ENCODE measurements around the gene FARP2.

Gene FARP2

DNA sequence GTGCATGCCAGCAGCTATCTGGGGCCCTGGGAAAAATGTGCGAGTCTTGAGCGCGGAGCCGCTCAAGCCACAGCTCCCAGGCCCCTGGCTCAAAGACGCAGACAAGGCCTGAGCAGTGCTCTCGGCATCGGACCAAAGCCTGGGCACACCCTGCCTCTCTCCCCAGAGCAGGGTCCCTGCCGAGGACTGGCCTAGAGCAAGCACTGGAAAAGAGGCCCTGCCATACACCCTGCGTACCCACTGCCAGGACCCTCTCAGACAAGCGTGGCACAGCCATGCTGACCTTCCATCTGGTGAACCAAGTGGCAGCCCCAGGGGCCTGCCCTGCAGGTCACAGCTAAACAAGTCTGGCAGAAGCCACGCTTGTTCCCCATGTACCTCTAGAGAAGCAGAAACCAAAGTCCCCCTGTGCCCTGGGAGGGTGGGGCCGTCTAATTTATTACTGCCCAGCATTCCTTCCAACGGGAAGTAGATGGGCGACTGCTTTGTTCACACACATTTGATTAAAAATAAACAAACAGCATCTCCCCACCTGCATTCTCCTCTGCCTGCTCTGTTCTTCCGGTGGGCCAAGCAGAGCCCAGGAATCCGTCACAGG is 138.3 kb downstream of the FARP2 start:
- TF ChIP-seq, protein P1, sequence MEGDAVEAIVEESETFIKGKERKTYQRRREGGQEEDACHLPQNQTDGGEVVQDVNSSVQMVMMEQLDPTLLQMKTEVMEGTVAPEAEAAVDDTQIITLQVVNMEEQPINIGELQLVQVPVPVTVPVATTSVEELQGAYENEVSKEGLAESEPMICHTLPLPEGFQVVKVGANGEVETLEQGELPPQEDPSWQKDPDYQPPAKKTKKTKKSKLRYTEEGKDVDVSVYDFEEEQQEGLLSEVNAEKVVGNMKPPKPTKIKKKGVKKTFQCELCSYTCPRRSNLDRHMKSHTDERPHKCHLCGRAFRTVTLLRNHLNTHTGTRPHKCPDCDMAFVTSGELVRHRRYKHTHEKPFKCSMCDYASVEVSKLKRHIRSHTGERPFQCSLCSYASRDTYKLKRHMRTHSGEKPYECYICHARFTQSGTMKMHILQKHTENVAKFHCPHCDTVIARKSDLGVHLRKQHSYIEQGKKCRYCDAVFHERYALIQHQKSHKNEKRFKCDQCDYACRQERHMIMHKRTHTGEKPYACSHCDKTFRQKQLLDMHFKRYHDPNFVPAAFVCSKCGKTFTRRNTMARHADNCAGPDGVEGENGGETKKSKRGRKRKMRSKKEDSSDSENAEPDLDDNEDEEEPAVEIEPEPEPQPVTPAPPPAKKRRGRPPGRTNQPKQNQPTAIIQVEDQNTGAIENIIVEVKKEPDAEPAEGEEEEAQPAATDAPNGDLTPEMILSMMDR (IDR thresholded peaks at IDR 0.05; ENCODE audit: low read depth, low read length) = no peak
- H3K4me3 ChIP-seq (ENCODE audit: low read depth, low read length) = no peak overlapping the region

DNA sequence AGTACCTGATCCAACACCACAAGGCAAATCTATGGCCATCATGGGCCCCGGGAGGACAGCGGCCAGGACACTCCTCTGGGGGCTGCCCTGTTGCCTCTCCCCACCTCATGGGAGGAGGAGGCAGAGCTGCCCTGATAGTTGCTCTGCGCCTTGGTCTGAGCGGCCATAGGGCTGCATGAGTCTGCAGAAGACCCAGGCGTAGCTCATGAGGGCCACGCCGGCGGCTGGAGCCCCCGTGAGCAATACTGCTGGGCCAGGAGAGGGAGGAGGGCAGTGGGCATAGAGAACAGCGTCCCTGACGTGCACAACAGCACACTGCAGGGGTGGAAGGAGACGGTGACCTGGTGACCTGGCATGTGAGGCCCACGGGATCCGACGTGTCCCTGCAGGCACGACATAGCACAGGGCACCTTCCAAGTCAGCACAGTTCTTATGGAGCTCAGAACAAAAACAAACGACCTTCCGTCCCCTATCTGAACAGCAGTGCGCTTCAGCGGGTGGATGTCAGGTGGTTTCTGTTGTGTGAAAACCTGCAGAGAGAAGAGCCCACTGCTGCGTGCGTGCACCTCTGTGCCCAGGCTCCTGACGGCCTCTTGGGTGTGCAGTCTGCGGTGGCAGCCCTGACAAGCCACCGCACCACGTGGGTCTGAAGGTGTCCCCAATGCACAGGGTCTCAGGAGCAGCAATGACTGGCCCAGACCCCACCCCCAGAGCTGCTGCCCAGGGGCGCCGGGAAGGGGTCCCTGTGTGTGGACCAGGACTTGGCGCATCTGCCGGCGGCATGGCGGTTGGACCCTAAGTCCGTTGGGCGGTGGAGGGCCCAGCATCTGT is 139.3 kb downstream of the FARP2 start:
- H3K4me3 ChIP-seq (ENCODE audit: low read depth, low read length) = no peak overlapping the region
- TF ChIP-seq, protein P1 (IDR thresholded peaks at IDR 0.05; ENCODE audit: low read depth, low read length) = no peak

GRCh38 chr2:241496003-241496707 is 140.1 kb downstream of the FARP2 start:
- TF ChIP-seq, protein P1 (IDR thresholded peaks at IDR 0.05; ENCODE audit: low read depth, low read length) = no peak
- H3K4me3 ChIP-seq (ENCODE audit: low read depth, low read length) = no peak overlapping the region

GRCh38 chr2:241496904-241497877 is 141.1 kb downstream of the FARP2 start:
- TF ChIP-seq, protein P1 (IDR thresholded peaks at IDR 0.05; ENCODE audit: low read depth, low read length) = no peak
- H3K4me3 ChIP-seq (ENCODE audit: low read depth, low read length) = no peak overlapping the region

DNA sequence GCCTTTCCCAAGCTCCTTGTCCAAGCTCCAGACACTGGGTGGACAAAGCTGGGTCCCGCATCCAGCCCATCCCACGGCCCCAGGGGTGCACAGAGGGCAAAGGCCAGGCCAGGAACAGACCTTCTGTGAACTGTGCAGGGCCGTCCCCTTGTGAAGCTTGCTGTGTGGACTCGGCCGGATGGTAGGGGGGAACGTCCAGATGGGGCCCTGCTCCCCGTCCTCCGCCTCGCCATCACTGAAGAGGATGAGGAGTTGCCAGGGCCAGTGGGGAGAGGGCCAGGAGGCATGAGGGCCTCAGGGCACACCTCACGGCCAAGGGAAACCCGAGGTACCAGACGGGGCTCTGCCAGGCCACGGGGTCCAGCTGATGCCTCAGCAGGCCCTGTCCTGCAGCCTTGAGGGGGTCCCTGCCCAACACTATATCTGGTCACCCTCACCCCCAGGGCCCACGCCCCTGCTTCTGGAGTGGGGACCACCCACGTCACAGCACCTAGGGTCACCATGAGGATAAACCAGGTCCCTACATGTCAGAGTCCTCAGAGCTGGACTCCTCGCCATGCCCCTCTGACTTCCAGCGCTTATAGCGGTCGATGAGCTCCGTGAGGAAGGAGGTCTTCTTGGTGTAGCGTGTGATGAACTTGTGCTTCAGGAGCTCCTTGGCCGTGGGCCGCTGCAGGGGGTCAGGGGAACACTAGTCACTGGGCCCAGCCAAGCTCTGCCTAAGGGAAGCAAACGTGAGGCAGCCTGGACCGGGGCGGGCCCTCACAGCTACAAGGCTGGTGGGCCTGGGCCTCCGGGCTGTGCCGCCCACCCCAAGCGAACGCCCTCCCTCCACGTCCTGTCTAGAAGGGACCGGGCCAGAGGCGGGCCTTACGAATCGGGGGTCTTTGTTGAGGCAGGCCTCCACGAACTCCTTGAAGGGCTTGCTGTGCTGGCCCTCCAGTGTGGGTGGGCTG is 142.3 kb downstream of the FARP2 start:
- no peak overlapping the region for H3K4me3 ChIP-seq (ENCODE audit: low read depth, low read length)
- TF ChIP-seq, protein P1 (IDR thresholded peaks at IDR 0.05; ENCODE audit: low read depth, low read length) = no peak

Measured in WI38 (cell line).